Adipocyte (in vitro differentiated cells): ENCODE measurements around the gene ADAMTS17.

Source experiments
- DNase-seq: peaks from one replicate; pipeline ENCODE4 v3.0.0-alpha.2; 2015; ENCODE audit warnings: low read depth
- H3K27me3 ChIP-seq: replicated peaks from 2 replicates; pipeline ENCODE4 v1.7.0; 2013; ENCODE audit warnings: mild to moderate bottlenecking, low read length, moderate library complexity; ENCODE audit not compliant: control insufficient read depth, insufficient read depth
- H3K36me3 ChIP-seq: 2 replicates; pipeline ENCODE4 v1.7.0; 2013; ENCODE audit warnings: low read length, mild to moderate bottlenecking, moderate library complexity; ENCODE audit not compliant: control insufficient read depth, insufficient read depth, severe bottlenecking
- H3K4me1 ChIP-seq: 2 replicates; pipeline ENCODE4 v1.7.0; 2013; ENCODE audit warnings: mild to moderate bottlenecking, low read length, moderate library complexity; ENCODE audit not compliant: control insufficient read depth, insufficient read depth
- H3K4me3 ChIP-seq: 2 replicates; pipeline ENCODE4 v1.7.0; 2013; ENCODE audit warnings: mild to moderate bottlenecking, low read length, moderate library complexity
- H3K9ac ChIP-seq: 2 replicates; pipeline ENCODE4 v1.7.0; 2013; ENCODE audit warnings: mild to moderate bottlenecking, low read length, moderate library complexity
- H3K9me3 ChIP-seq: 2 replicates; pipeline ENCODE4 v1.7.0; 2013; ENCODE audit warnings: mild to moderate bottlenecking, low read length, moderate library complexity; ENCODE audit not compliant: control insufficient read depth

Gene ADAMTS17

GRCh38 chr15:99963096-99963825 is 378.5 kb downstream of the ADAMTS17 start:
- peak; percentile 1 for DNase-seq
- H3K27me3 ChIP-seq = peaks cover 39% of the 10 kb centered on the region
- peaks cover 6% of the 10 kb centered on the region for H3K4me1 ChIP-seq
- no peaks in the 10 kb centered on the region for H3K36me3 ChIP-seq
- no peak overlapping the region for H3K4me3 ChIP-seq
- H3K9me3 ChIP-seq = no peaks in the 10 kb centered on the region
- no peak overlapping the region for H3K9ac ChIP-seq

GRCh38 chr15:99962006-99962561 is 379.7 kb downstream of the ADAMTS17 start:
- Histone ChIP-seq H3K4me3 (no peak overlapping the region), H3K4me1 (peaks cover 6% of the 10 kb centered on the region), H3K9ac (no peak overlapping the region), H3K9me3 (no peaks in the 10 kb centered on the region), H3K36me3 (no peaks in the 10 kb centered on the region), H3K27me3 (peaks cover 46% of the 10 kb centered on the region)
- DNase-seq = no peak

- no peak overlapping the region for H3K4me3 ChIP-seq
- DNase-seq = no peak
- no peaks in the 10 kb centered on the region for H3K9me3 ChIP-seq
- H3K9ac ChIP-seq = no peak overlapping the region
- H3K4me1 ChIP-seq = peaks cover 6% of the 10 kb centered on the region
- H3K27me3 ChIP-seq = peaks cover 50% of the 10 kb centered on the region
- H3K36me3 ChIP-seq = no peaks in the 10 kb centered on the region
Measured at GRCh38 chr15:99961011-99961441, 380.7 kb downstream of the ADAMTS17 start.

GRCh38 chr15:99959326-99959725 is 382.4 kb downstream of the ADAMTS17 start:
- DNase-seq = no peak
- no peaks in the 10 kb centered on the region for H3K36me3 ChIP-seq
- H3K9ac ChIP-seq = no peak overlapping the region
- H3K4me1 ChIP-seq = peaks cover 12% of the 10 kb centered on the region
- no peaks in the 10 kb centered on the region for H3K9me3 ChIP-seq
- peaks cover 50% of the 10 kb centered on the region for H3K27me3 ChIP-seq
- no peak overlapping the region for H3K4me3 ChIP-seq

- Histone ChIP-seq H3K4me3 (no peak overlapping the region), H3K36me3 (no peaks in the 10 kb centered on the region), H3K4me1 (peaks cover 9% of the 10 kb centered on the region), H3K9me3 (no peaks in the 10 kb centered on the region), H3K27me3 (peaks cover 50% of the 10 kb centered on the region), H3K9ac (no peak overlapping the region)
- no peak for DNase-seq
Measured at GRCh38 chr15:99958426-99959097, 383.2 kb downstream of the ADAMTS17 start.

GRCh38 chr15:99957642-99958013 is 384.1 kb downstream of the ADAMTS17 start:
- Histone ChIP-seq H3K27me3 (peaks cover 46% of the 10 kb centered on the region), H3K4me1 (peaks cover 8% of the 10 kb centered on the region), H3K36me3 (no peaks in the 10 kb centered on the region), H3K9ac (no peak overlapping the region), H3K4me3 (no peak overlapping the region), H3K9me3 (no peaks in the 10 kb centered on the region)
- DNase-seq = no peak

GRCh38 chr15:99956820-99957641 is 384.7 kb downstream of the ADAMTS17 start:
- peaks cover 8% of the 10 kb centered on the region for H3K4me1 ChIP-seq
- peaks cover 40% of the 10 kb centered on the region for H3K27me3 ChIP-seq
- H3K9ac ChIP-seq = no peak overlapping the region
- no peaks in the 10 kb centered on the region for H3K9me3 ChIP-seq
- no peak for DNase-seq
- H3K4me3 ChIP-seq = no peak overlapping the region
- H3K36me3 ChIP-seq = no peaks in the 10 kb centered on the region

- Histone ChIP-seq H3K4me3 (no peak overlapping the region), H3K4me1 (peaks cover 8% of the 10 kb centered on the region), H3K9ac (no peak overlapping the region), H3K36me3 (no peaks in the 10 kb centered on the region), H3K9me3 (no peaks in the 10 kb centered on the region), H3K27me3 (peaks cover 36% of the 10 kb centered on the region)
- no peak for DNase-seq
Measured at GRCh38 chr15:99956022-99956775, 385.6 kb downstream of the ADAMTS17 start.

- H3K9ac ChIP-seq = no peak overlapping the region
Measured at GRCh38 chr15:99955532-99955931, 386.2 kb downstream of the ADAMTS17 start.

GRCh38 chr15:99955181-99955525 is 386.6 kb downstream of the ADAMTS17 start:
- peaks cover 8% of the 10 kb centered on the region for H3K4me1 ChIP-seq
- peaks cover 2% of the 10 kb centered on the region for H3K9me3 ChIP-seq
- H3K9ac ChIP-seq = no peak overlapping the region
- H3K36me3 ChIP-seq = no peaks in the 10 kb centered on the region
- DNase-seq = no peak
- H3K27me3 ChIP-seq = peaks cover 29% of the 10 kb centered on the region
- H3K4me3 ChIP-seq = no peak overlapping the region

More at GRCh38 chr15:99955532-99955931, 386.2 kb downstream of the ADAMTS17 start:
- no peak overlapping the region for H3K4me3 ChIP-seq
- H3K36me3 ChIP-seq = no peaks in the 10 kb centered on the region
- H3K27me3 ChIP-seq = peaks cover 31% of the 10 kb centered on the region
- DNase-seq = no peak
- H3K4me1 ChIP-seq = peaks cover 8% of the 10 kb centered on the region
- H3K9me3 ChIP-seq = no peaks in the 10 kb centered on the region
